B cell (primary cell): ENCODE measurements around the gene PER1. TPM values are rescaled to one million over a fixed set of nuclear protein-coding genes. Genes with fewer than 3 reads are reported as not detected.

ENCODE experiments used
- ATAC-seq: fragments of 200-7000 bp; cut with Tn5 transposase; one replicate; pipeline ENCODE4 v1.10.0; 2021; ENCODE audit warnings: low read depth, mild to moderate bottlenecking, moderate number of reproducible peaks, moderate library complexity
- CTCF ChIA-PET: fragments of 350-600 bp; sonication (Branson Sonifier 250); formaldehyde crosslinking; loops from one replicate; lab custom pipeline; 2021; ENCODE audit warnings: antibody characterized with exemption, inconsistent platforms; lab: Charles Lee
- POLR2A ChIA-PET: fragments of 350-600 bp; sonication (Branson Sonifier 250); formaldehyde crosslinking; loops from one replicate; lab custom pipeline; 2021; ENCODE audit warnings: antibody characterized with exemption; lab: Charles Lee
- DNase-seq: peaks from one replicate; pipeline ENCODE4 v3.0.0; 2013
- H2AFZ ChIP-seq: 2 replicates; pipeline ENCODE4 v1.6.1; 2012; ENCODE audit warnings: mild to moderate bottlenecking, low read depth, low read length; ENCODE audit not compliant: insufficient read depth, poor library complexity, severe bottlenecking
- H3K27ac ChIP-seq, 2 donors: 1 replicate in 1 of 2; 2 replicates in 1 of 2; pipeline ENCODE4 v1.5.1; 2012 to 2013; ENCODE audit warnings: low read length in 2 of 2, mild to moderate bottlenecking in 2 of 2, moderate library complexity in 1 of 2
- H3K27me3 ChIP-seq, 4 experiments: fragments of 200-600 bp in 1 of 4; sonication (generic) in 1 of 4; replicated peaks in 1 of 4; 1 replicate in 2 of 4; 2 replicates in 2 of 4; pipeline versions ENCODE4 v1.6.1 to v1.7.0; 2013 to 2016; ENCODE audit warnings: low read length in 3 of 4, mild to moderate bottlenecking in 2 of 4, mixed read lengths in 1 of 4, moderate library complexity in 1 of 4; ENCODE audit not compliant: insufficient read depth in 4 of 4, control insufficient read depth in 3 of 4; ENCODE audit errors: control extremely low read depth in 1 of 4
- H3K36me3 ChIP-seq, 2 experiments: replicated peaks in 1 of 2; 1 replicate in 1 of 2; 2 replicates in 1 of 2; pipeline versions ENCODE4 v1.6.1 to v1.7.1; 2013; ENCODE audit warnings: low read length in 1 of 2; ENCODE audit not compliant: insufficient read depth in 2 of 2, control insufficient read depth in 1 of 2; ENCODE audit errors: control extremely low read depth in 1 of 2, extremely low read depth in 1 of 2
- H3K4me1 ChIP-seq, 2 donors: fragments of 200-600 bp in 1 of 2; sonication (generic) in 1 of 2; 1 replicate in 1 of 2; 2 replicates in 1 of 2; pipeline versions ENCODE4 v1.5.1 to v1.6.1; 2013 to 2017; ENCODE audit warnings: low read length in 2 of 2; ENCODE audit not compliant: control insufficient read depth in 2 of 2, insufficient read depth in 2 of 2
- H3K4me2 ChIP-seq: replicated peaks from 2 replicates; pipeline ENCODE3; 2012; ENCODE audit warnings: mild to moderate bottlenecking, low read depth, low read length; ENCODE audit not compliant: poor library complexity, severe bottlenecking
- H3K4me3 ChIP-seq, 5 experiments: fragments of 200-600 bp in 1 of 5; sonication (generic) in 1 of 5; 1 replicate in 3 of 5; 2 replicates in 2 of 5; pipeline versions ENCODE4 v1.5.1 to v1.7.0; 2011 to 2016; ENCODE audit warnings: low read length in 4 of 5, mild to moderate bottlenecking in 4 of 5, low read depth in 2 of 5, control low read depth in 1 of 5, moderate library complexity in 1 of 5; ENCODE audit not compliant: insufficient read depth in 1 of 5; ENCODE audit errors: control extremely low read depth in 1 of 5, extremely low read depth in 1 of 5
- H3K79me2 ChIP-seq: fragments of 200-600 bp; sonication (generic); one replicate; pipeline ENCODE4 v1.6.0; 2016; ENCODE audit warnings: low read length; ENCODE audit not compliant: control insufficient read depth, insufficient read depth
- H3K9ac ChIP-seq: fragments of 200-600 bp; sonication (generic); 2 replicates; pipeline ENCODE4 v1.6.1; 2017; ENCODE audit warnings: mild to moderate bottlenecking, low read length, moderate library complexity
- H3K9me3 ChIP-seq, 3 donors: one replicate each; pipeline versions ENCODE4 v1.6.1 to v1.7.1; 2013; ENCODE audit warnings: low read length in 2 of 3; ENCODE audit not compliant: control insufficient read depth in 2 of 3, insufficient read depth in 1 of 3; ENCODE audit errors: control extremely low read depth in 1 of 3
- H4K20me1 ChIP-seq: 2 replicates; pipeline ENCODE4 v1.6.0; 2012; ENCODE audit warnings: mild to moderate bottlenecking, low read length; ENCODE audit not compliant: insufficient read depth, control insufficient read depth, poor library complexity, severe bottlenecking
- H3K27ac Mint-ChIP-seq: one replicate; pipeline ENCODE4 v1.8.0; 2021; ENCODE audit warnings: mixed read lengths
- H3K27me3 Mint-ChIP-seq: one replicate; pipeline ENCODE4 v1.8.0; 2021; ENCODE audit warnings: mixed read lengths
- H3K4me1 Mint-ChIP-seq: one replicate; pipeline ENCODE4 v1.8.0; 2021; ENCODE audit warnings: mixed read lengths
- H3K4me3 Mint-ChIP-seq: one replicate; pipeline ENCODE4 v1.8.0; 2021; ENCODE audit warnings: mixed read lengths
- H3K9me3 Mint-ChIP-seq: one replicate; pipeline ENCODE4 v1.8.0; 2022; ENCODE audit warnings: mixed read lengths; ENCODE audit not compliant: insufficient read depth
- CTCF ChIP-seq: fragments of 200-600 bp; IDR thresholded peaks from one replicate; pipeline ENCODE4 v1.8.0; 2022; ENCODE audit warnings: antibody characterized with exemption, mild to moderate bottlenecking
- EZH2 ChIP-seq: IDR thresholded peaks from 2 replicates; pipeline ENCODE4 v1.6.1; 2012; ENCODE audit warnings: borderline replicate concordance, low read depth, mild to moderate bottlenecking, moderate library complexity, low read length; ENCODE audit not compliant: insufficient read depth, poor library complexity, severe bottlenecking
- WGBS: methylation state at CpG from one replicate; pipeline ENCODE4 v1.1.5; 2013; ENCODE audit warnings: missing lambda C conversion rate; ENCODE audit not compliant: insufficient coverage; 5-methylcytosine and 5-hydroxymethylcytosine counted together
- intact Hi-C: fragments of 100-400 bp; cut with micrococcal nuclease; formaldehyde crosslinking; loops from one replicate; pipeline ENCODE4 v1.10.0; 2022
- polyA plus RNA-seq: library from polyadenylated mRNA; depleted of rRNA; stranded (reverse); fragments of >200 nt; gene quantifications from 2 replicates; pipeline ENCODE4 v1.2.3, GENCODE V29; 2012
- total RNA-seq, 2 donors: library from RNA; stranded (reverse); fragments of 120-200 nt in 1 of 2; gene quantifications; 1 replicate in 1 of 2; 2 replicates in 1 of 2; pipeline versions ENCODE4 v1.2.3 to v1.2.4, GENCODE V29; 2013 to 2022

PER1 gene
- total and polyA plus RNA-seq, 2 donors (not counting 1 experiment from before 2014, with no cell fraction given), result 120 to 176 TPM

GRCh38 chr17:8153031-8153451, 837 bp upstream of the PER1 start:
- Mint-ChIP-seq H3K9me3 (no peaks in the 10 kb centered on the region), H3K27ac (peak overlapping the region; percentile 79), H3K4me3 (peak overlapping the region; percentile 94), H3K27me3 (no peaks in the 10 kb centered on the region), H3K4me1 (peaks cover 42% of the 10 kb centered on the region)
- TF ChIP-seq EZH2 (no peak), CTCF (no peak)
- H3K27ac ChIP-seq, result no peak overlapping the region
- H3K36me3 ChIP-seq, result peaks cover 0 to 23% of the 10 kb centered on the region in 2 experiments
- H3K4me1 ChIP-seq, result peaks cover 55 to 73% of the 10 kb centered on the region in 2 donors
- peaks cover 0 to 6% (median 0%) of the 10 kb centered on the region in 3 donors for H3K9me3 ChIP-seq
- H3K4me3 ChIP-seq, result no peak overlapping the region
- ATAC-seq (no peak), DNase-seq (no peak)
- no peaks in the 10 kb centered on the region for H3K27me3 ChIP-seq
- H2AFZ ChIP-seq, result no peak overlapping the region
- H4K20me1 ChIP-seq, result peaks cover 54% of the 10 kb centered on the region
- peaks cover 54% of the 10 kb centered on the region for H3K79me2 ChIP-seq
- WGBS, result 95% methylated on average over 7 of the region's 7 CpGs
- H3K9ac ChIP-seq, result no peak overlapping the region
- ChIA-PET POLR2A (interaction anchor here (0.6 to 5.6 kb wide), 5 partner anchors 13 to 46 kb away, joined by 4 to 36 read pairs (median 5); partner anchors contain the start of genes ALOXE3 and BORCS6), CTCF (interaction anchor here (0.8 to 1.8 kb wide), 4 partner anchors 14 to 58 kb away, joined by 3 to 5 read pairs (median 4); no protein-coding TSS in a partner anchor)
- intact Hi-C loops, result no loop called here
- no peak overlapping the region for H3K4me2 ChIP-seq

- ATAC-seq, result no peak
Measured at GRCh38 chr17:8151641-8152111, 528 bp downstream of the PER1 start.

More at GRCh38 chr17:8151641-8152111, 528 bp downstream of the PER1 start:
- H3K4me3 ChIP-seq, result peak overlapping the region; percentile 9 to 76 (median 69)
- no peaks in the 10 kb centered on the region for H3K27me3 ChIP-seq
- H3K27me3 Mint-ChIP-seq, result no peaks in the 10 kb centered on the region
- CTCF ChIA-PET, result interaction anchor here (0.6 to 2.5 kb wide), 5 partner anchors 11 to 598 kb away, joined by 4 to 19 read pairs (median 5); partner anchors contain the start of gene ALOXE3
- no peak for TF ChIP-seq EZH2
- TF ChIP-seq CTCF, result no peak
- H3K9me3 Mint-ChIP-seq, result no peaks in the 10 kb centered on the region
- 1% methylated on average over 20 of the region's 22 CpGs for WGBS
- H3K9me3 ChIP-seq, result peaks cover 0 to 6% (median 0%) of the 10 kb centered on the region in 3 donors
- intact Hi-C loops, result loop anchor here (1.0 kb wide), 1 partner anchor 12 kb away; no protein-coding TSS in a partner anchor
- no peak for DNase-seq
- peaks cover 59% of the 10 kb centered on the region for H3K79me2 ChIP-seq
- H4K20me1 ChIP-seq, result peaks cover 54% of the 10 kb centered on the region
- H3K4me1 ChIP-seq, result peaks cover 50 to 64% of the 10 kb centered on the region in 2 donors
- H3K4me2 ChIP-seq, result peak overlapping the region; percentile 98
- peaks cover 0 to 37% of the 10 kb centered on the region in 2 experiments for H3K36me3 ChIP-seq
- H3K4me3 Mint-ChIP-seq, result peak overlapping the region; percentile 94
- peaks cover 42% of the 10 kb centered on the region for H3K4me1 Mint-ChIP-seq
- peak overlapping the region; percentile 76 for H3K9ac ChIP-seq
- POLR2A ChIA-PET, result interaction anchor here (0.5 to 5.6 kb wide), 5 partner anchors 11 to 220 kb away, joined by 3 to 36 read pairs (median 9); partner anchors contain the start of genes CNTROB, CTC1, TRAPPC1 and VAMP2
- no peak overlapping the region for H2AFZ ChIP-seq
- H3K27ac ChIP-seq, result peak overlapping the region; percentile 63 to 80
- H3K27ac Mint-ChIP-seq, result peak overlapping the region; percentile 87
